GM12878 (cell line): ENCODE measurements around the gene SOX6. TPM values are rescaled to one million over a fixed set of nuclear protein-coding genes. Genes with fewer than 3 reads are reported as not detected.

Experiments used
- ATAC-seq: fragments of 200-7000 bp; cut with Tn5 transposase; 3 replicates; pipeline ENCODE4 v1.9.1; 2020; ENCODE audit warnings: mild to moderate bottlenecking, moderate library complexity
- BruUV-seq: library from RNA; stranded (reverse); fragments of 400-500 nt; replicated peaks from 2 replicates; lab custom pipeline; 2021; lab: Mats Ljungman, UMichigan
- CTCF ChIA-PET: fragments of 300-600 bp; sonication (Branson Sonifier 250); formaldehyde crosslinking; extraction: SDS; loops from one replicate; lab custom pipeline; 2021; ENCODE audit warnings: inconsistent platforms; lab: Yijun Ruan, JAX
- POLR2A ChIA-PET: fragments of 350-600 bp; formaldehyde crosslinking; extraction: SDS; loops from one replicate; lab custom pipeline; 2021; ENCODE audit warnings: inconsistent platforms; lab: Charles Lee
- RAD21 ChIA-PET: fragments of 300-600 bp; sonication (Branson Sonifier 250); formaldehyde crosslinking; loops from one replicate; lab custom pipeline; 2023; ENCODE audit warnings: antibody characterized with exemption; ENCODE audit not compliant: unreplicated experiment; lab: Charles Lee
- SMC1A ChIA-PET: fragments of 300-600 bp; sonication (Branson Sonifier 250); formaldehyde crosslinking; loops from one replicate; lab custom pipeline; 2023; ENCODE audit not compliant: unreplicated experiment, uncharacterized antibody; lab: Charles Lee
- DNase-seq: peaks from one replicate; pipeline ENCODE4 v3.0.0-alpha.2; 2011; ENCODE audit warnings: low read depth, low spot score
- FAIRE-seq: peaks from 3 replicates; lab custom pipeline; 2011; peaks lifted over from hg19 to GRCh38; lab: Jason Lieb, UNC
- H2AFZ ChIP-seq: 2 replicates; pipeline ENCODE4 v1.6.0; 2011; ENCODE audit warnings: low read depth, low read length, control low read depth; ENCODE audit not compliant: control insufficient read depth
- H3K27ac ChIP-seq: 2 replicates; pipeline ENCODE4 v1.5.1; 2011; ENCODE audit warnings: control low read depth; ENCODE audit not compliant: control insufficient read depth, insufficient read depth
- H3K27me3 ChIP-seq, 2 experiments: replicated peaks in 1 of 2; 2 replicates each; pipeline versions ENCODE4 v1.6.0 to v1.6.1; 2011; ENCODE audit warnings: low read length in 1 of 2; ENCODE audit not compliant: control insufficient read depth in 2 of 2, insufficient read depth in 2 of 2
- H3K36me3 ChIP-seq, 2 experiments: 2 replicates each; pipeline ENCODE4 v1.5.1; 2011; ENCODE audit warnings: low read length in 1 of 2; ENCODE audit not compliant: control insufficient read depth in 2 of 2, insufficient read depth in 2 of 2
- H3K4me1 ChIP-seq: 2 replicates; pipeline ENCODE4 v1.6.1; 2011; ENCODE audit warnings: mild to moderate bottlenecking, low read length, moderate library complexity, mixed read lengths; ENCODE audit not compliant: control insufficient read depth, insufficient read depth
- H3K4me2 ChIP-seq: 2 replicates; pipeline ENCODE4 v1.6.0; 2011; ENCODE audit warnings: control low read depth; ENCODE audit not compliant: control insufficient read depth, insufficient read depth
- H3K4me3 ChIP-seq: fragments of 200-600 bp; sonication (generic); 2 replicates; pipeline ENCODE4 v1.5.1; 2016
- H3K79me2 ChIP-seq: 2 replicates; pipeline ENCODE4 v1.6.0; 2011; ENCODE audit warnings: low read length; ENCODE audit not compliant: control insufficient read depth, insufficient read depth
- H3K9ac ChIP-seq: 2 replicates; pipeline ENCODE4 v1.8.0; 2011; ENCODE audit warnings: low read length, control low read depth, mixed read lengths; ENCODE audit not compliant: control insufficient read depth, insufficient read depth
- H3K9me3 ChIP-seq: replicated peaks from 3 replicates; pipeline ENCODE4 v1.5.1; 2011; ENCODE audit warnings: mild to moderate bottlenecking, low read length; ENCODE audit not compliant: control insufficient read depth, insufficient read depth
- H4K20me1 ChIP-seq: 2 replicates; pipeline ENCODE4 v1.6.0; 2011; ENCODE audit not compliant: control insufficient read depth, insufficient read depth
- BCL11A ChIP-seq: IDR thresholded peaks from 2 replicates; pipeline ENCODE4 v1.6.1; 2011; ENCODE audit warnings: low read depth, low read length
- EED ChIP-seq: sonication (generic); IDR thresholded peaks from 2 replicates; pipeline ENCODE4 v1.6.1; 2016; ENCODE audit warnings: antibody characterized with exemption, low read depth
- EGR1 ChIP-seq, 2 experiments: IDR thresholded peaks; 1 replicate in 1 of 2; 2 replicates in 1 of 2; pipeline ENCODE4 v1.6.1; 2011 to 2012; ENCODE audit warnings: low read depth in 2 of 2, low read length in 2 of 2, borderline replicate concordance in 1 of 2, mild to moderate bottlenecking in 1 of 2, moderate library complexity in 1 of 2
- FOXK2 ChIP-seq: fragments of 450-650 bp; IDR thresholded peaks from 2 replicates; pipeline ENCODE4 v1.6.1; 2017; ENCODE audit warnings: mild to moderate bottlenecking, moderate library complexity
- KAT2A ChIP-seq: conservative IDR thresholded peaks from 2 replicates; pipeline ENCODE4 v1.6.1; 2011; ENCODE audit warnings: low read depth, low read length; ENCODE audit not compliant: control insufficient read depth
- MTA3 ChIP-seq: IDR thresholded peaks from 2 replicates; pipeline ENCODE4 v1.6.1; 2012; ENCODE audit warnings: low read length, inconsistent platforms, borderline replicate concordance
- PML ChIP-seq: IDR thresholded peaks from 2 replicates; pipeline ENCODE4 v1.6.1; 2012; ENCODE audit warnings: low read length, inconsistent platforms
- SPI1 ChIP-seq: IDR thresholded peaks from 2 replicates; pipeline ENCODE4 v1.6.1; 2011; ENCODE audit warnings: low read depth, mild to moderate bottlenecking, low read length, moderate library complexity, borderline replicate concordance; ENCODE audit not compliant: insufficient read depth
- SRF ChIP-seq, 2 experiments: IDR thresholded peaks; 2 replicates each; pipeline ENCODE4 v1.6.1; 2011; ENCODE audit warnings: low read depth in 2 of 2, low read length in 2 of 2, mild to moderate bottlenecking in 1 of 2, moderate library complexity in 1 of 2
- STAT1 ChIP-seq: fragments of 450-650 bp; conservative IDR thresholded peaks from 2 replicates; pipeline ENCODE4 v1.6.1; 2014; ENCODE audit warnings: antibody characterized with exemption, mild to moderate bottlenecking
- WRNIP1 ChIP-seq: IDR thresholded peaks from 2 replicates; pipeline ENCODE4 v1.6.1; 2011; ENCODE audit warnings: low read depth, low read length, improper control_type of control experiment, borderline replicate concordance
- YBX1 ChIP-seq: fragments of 450-650 bp; IDR thresholded peaks from 2 replicates; pipeline ENCODE4 v1.6.1; 2016; ENCODE audit warnings: antibody characterized with exemption
- YY1 ChIP-seq: IDR thresholded peaks from 2 replicates; pipeline ENCODE4 v1.6.1; 2011; ENCODE audit warnings: low read depth, mild to moderate bottlenecking, low read length
- ZNF217 ChIP-seq: fragments of 450-650 bp; IDR thresholded peaks from 2 replicates; pipeline ENCODE4 v1.6.1; 2017; ENCODE audit warnings: antibody characterized with exemption, mild to moderate bottlenecking
- WGBS: methylation state at CpG from one replicate; pipeline ENCODE4 v1.1.6; 2016; ENCODE audit warnings: low lambda C conversion rate; ENCODE audit not compliant: insufficient replicate concordance, insufficient coverage; ENCODE audit errors: missing lambda C conversion rate; 5-methylcytosine and 5-hydroxymethylcytosine counted together
- in situ Hi-C: fragments of 300-500 bp; cut with MboI; formaldehyde crosslinking; loops from 9 replicates; pipeline ENCODE4 v1.14.3; 2018; ENCODE audit warnings: mixed read lengths
- intact Hi-C: fragments of 100-400 bp; cut with micrococcal nuclease; formaldehyde crosslinking; loops from one replicate; pipeline ENCODE4 v1.14.2; 2022; ENCODE audit not compliant: unreplicated experiment
- polyA plus RNA-seq, 11 experiments: library from polyadenylated mRNA; depleted of rRNA in 4 of 11; unstranded in 6 of 11; stranded (reverse) in 5 of 11; fragments of >200 nt; fragmentation: Nextera tagmentation in 4 of 11; fragmentation: Illumina TruSeq in 1 of 11; extraction: Ambion mirVana in 4 of 11; extraction: Trizol in 1 of 11; gene quantifications; 1 replicate in 1 of 11; 2 replicates in 10 of 11; pipeline versions ENCODE4 v1.2.1 to v1.2.3, GENCODE V29; 2011 to 2016; ENCODE audit warnings: inconsistent platforms in 2 of 11, missing spikeins in 2 of 11, low read depth in 1 of 11
- total RNA-seq, 4 experiments: library from RNA; depleted of rRNA in 3 of 4; stranded (reverse); fragments of >200 nt in 3 of 4; fragmentation: Illumina TruSeq in 1 of 4; extraction: Trizol in 1 of 4; gene quantifications; 2 replicates each; pipeline versions ENCODE4 v1.2.1 to v1.2.3, GENCODE V29; 2013 to 2021
- TF ChIP-seq, protein P1 (sequence below): fragments of 450-650 bp; IDR thresholded peaks from 2 replicates; pipeline ENCODE4 v1.6.1; 2017; ENCODE audit warnings: mild to moderate bottlenecking
- TF ChIP-seq, protein P2 (sequence below): fragments of 450-650 bp; IDR thresholded peaks from 2 replicates; pipeline ENCODE4 v1.6.1; 2017; ENCODE audit warnings: borderline replicate concordance

Gene SOX6
- total and polyA plus RNA-seq, 10 of the 15 experiments (the other 5 are each of a cell fraction or from before 2014, with no cell fraction given): 0.03 to 0.71 (median 0.29) TPM; not detected in 4

DNA sequence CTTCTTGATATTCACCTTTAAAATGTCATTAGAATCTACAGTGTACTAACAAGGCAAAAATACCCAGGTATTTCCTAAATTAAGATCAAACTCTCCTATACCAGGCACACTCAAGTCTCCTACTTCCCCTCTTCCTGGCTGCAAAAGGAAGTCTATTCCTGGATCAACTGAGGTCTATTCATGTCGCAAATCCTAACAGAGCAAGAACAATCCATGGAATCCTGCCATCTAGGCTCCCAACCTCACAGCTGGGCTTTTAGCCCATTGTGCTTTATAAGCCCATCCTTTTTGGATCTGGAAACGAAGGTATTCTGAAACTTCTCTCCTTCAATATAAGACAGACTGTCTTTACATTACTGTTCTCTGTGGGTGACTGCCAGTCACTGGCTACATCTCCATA, 161.8 kb downstream of the SOX6 start:
- Histone ChIP-seq H3K4me2 (no peak overlapping the region), H3K4me1 (no peaks in the 10 kb centered on the region), H3K79me2 (no peaks in the 10 kb centered on the region), H3K9ac (no peak overlapping the region), H2AFZ (no peak overlapping the region), H4K20me1 (no peaks in the 10 kb centered on the region), H3K27me3 (no peaks in the 10 kb centered on the region), H3K36me3 (no peaks in the 10 kb centered on the region), H3K4me3 (no peak overlapping the region), H3K9me3 (no peaks in the 10 kb centered on the region), H3K27ac (no peak overlapping the region)
- in situ Hi-C loops: no loop called here
- SMC1A ChIA-PET: interaction anchor here (1.3 to 1.8 kb wide), 2 partner anchors 10 to 17 kb away, joined by 3 to 6 read pairs; no protein-coding TSS in a partner anchor
- no TSS peak for BruUV-seq
- ATAC-seq: no peak
- intact Hi-C loops: no loop called here
- CTCF ChIA-PET: interaction anchor here (0.7 to 0.9 kb wide), 2 partner anchors 10 to 99 kb away, joined by 3 read pairs; no protein-coding TSS in a partner anchor
- FAIRE-seq: no peak
- RAD21 ChIA-PET: no interaction called here
- DNase-seq: no peak
- WGBS: 26% methylated on average over 2 of the region's 2 CpGs
- TF ChIP-seq, protein P1, sequence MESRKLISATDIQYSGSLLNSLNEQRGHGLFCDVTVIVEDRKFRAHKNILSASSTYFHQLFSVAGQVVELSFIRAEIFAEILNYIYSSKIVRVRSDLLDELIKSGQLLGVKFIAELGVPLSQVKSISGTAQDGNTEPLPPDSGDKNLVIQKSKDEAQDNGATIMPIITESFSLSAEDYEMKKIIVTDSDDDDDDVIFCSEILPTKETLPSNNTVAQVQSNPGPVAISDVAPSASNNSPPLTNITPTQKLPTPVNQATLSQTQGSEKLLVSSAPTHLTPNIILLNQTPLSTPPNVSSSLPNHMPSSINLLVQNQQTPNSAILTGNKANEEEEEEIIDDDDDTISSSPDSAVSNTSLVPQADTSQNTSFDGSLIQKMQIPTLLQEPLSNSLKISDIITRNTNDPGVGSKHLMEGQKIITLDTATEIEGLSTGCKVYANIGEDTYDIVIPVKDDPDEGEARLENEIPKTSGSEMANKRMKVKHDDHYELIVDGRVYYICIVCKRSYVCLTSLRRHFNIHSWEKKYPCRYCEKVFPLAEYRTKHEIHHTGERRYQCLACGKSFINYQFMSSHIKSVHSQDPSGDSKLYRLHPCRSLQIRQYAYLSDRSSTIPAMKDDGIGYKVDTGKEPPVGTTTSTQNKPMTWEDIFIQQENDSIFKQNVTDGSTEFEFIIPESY: no peak
- TF ChIP-seq SRF (IDR thresholded peaks at IDR 0.05; ENCODE audit: low read depth in 2 of 2, low read length in 2 of 2) (no peak), EED (no peak), BCL11A (no peak), MTA3 (no peak), STAT1 (no peak), PML (no peak), YY1 (no peak), YBX1 (no peak), ZNF217 (no peak), FOXK2 (no peak), KAT2A (no peak), SPI1 (no peak), WRNIP1 (no peak), EGR1 (IDR thresholded peaks at IDR 0.05; ENCODE audit: borderline replicate concordance in 1 of 2, low read depth in 2 of 2, low read length in 2 of 2) (no peak)
- TF ChIP-seq, protein P2, sequence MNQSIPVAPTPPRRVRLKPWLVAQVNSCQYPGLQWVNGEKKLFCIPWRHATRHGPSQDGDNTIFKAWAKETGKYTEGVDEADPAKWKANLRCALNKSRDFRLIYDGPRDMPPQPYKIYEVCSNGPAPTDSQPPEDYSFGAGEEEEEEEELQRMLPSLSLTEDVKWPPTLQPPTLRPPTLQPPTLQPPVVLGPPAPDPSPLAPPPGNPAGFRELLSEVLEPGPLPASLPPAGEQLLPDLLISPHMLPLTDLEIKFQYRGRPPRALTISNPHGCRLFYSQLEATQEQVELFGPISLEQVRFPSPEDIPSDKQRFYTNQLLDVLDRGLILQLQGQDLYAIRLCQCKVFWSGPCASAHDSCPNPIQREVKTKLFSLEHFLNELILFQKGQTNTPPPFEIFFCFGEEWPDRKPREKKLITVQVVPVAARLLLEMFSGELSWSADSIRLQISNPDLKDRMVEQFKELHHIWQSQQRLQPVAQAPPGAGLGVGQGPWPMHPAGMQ: no peak
- POLR2A ChIA-PET: no interaction called here
